Measurements from ENCODE around the gene CCDC57. TPM values are rescaled to one million over a fixed set of nuclear protein-coding genes. Genes with fewer than 3 reads are reported as not detected.

Gene CCDC57
- total and polyA plus RNA-seq, 11 donors, result 4.3 to 17.6 (median 9.5) TPM

DNA sequence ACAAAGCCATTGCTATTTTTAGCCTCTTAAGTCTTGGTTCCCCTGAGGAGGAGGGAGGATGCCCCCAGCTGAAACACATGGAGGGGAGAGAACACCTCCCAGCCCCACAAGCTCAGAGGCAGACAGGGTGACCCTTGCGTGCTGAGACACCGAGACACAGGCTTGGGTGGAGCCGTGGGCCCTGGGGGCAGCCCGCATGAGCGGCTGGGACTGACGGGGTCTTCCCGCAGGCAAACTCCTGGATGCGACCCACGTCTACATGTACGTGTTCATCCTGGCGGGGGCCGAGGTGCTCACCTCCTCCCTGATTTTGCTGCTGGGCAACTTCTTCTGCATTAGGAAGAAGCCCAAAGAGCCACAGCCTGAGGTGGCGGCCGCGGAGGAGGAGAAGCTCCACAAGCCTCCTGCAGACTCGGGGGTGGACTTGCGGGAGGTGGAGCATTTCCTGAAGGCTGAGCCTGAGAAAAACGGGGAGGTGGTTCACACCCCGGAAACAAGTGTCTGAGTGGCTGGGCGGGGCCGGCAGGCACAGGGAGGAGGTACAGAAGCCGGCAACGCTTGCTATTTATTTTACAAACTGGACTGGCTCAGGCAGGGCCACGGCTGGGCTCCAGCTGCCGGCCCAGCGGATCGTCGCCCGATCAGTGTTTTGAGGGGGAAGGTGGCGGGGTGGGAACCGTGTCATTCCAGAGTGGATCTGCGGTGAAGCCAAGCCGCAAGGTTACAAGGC is 26.0 kb upstream of the CCDC57 start:
- ATAC-seq (peak in 3 of 4 donors; percentile 19 to 42 (median 27)), DNase-seq (peak; percentile 78 to 87 (median 85))
- Histone ChIP-seq H3K27ac (peak overlapping the region; percentile 6 to 86 (median 60)), H3K4me3 (peak overlapping the region in 8 of 12 donors; percentile 0 to 34 (median 22)), H3K9me3 (no peaks in the 10 kb centered on the region), H3K27me3 (no peaks in the 10 kb centered on the region), H3K4me1 (peaks cover 49 to 94% (median 73%) of the 10 kb centered on the region in 12 donors), H3K36me3 (peaks cover 0 to 59% (median 16%) of the 10 kb centered on the region in 9 donors)
- 20 to 36% (median 24%) methylated on average over 18 to 33 of the region's 33 CpGs for WGBS, 4 donors
- intact Hi-C loops (cut with DNase I), result loop anchor here in 7 of 10 donors (5.0 to 10.0 kb wide), 5 partner anchors 34 to 86 kb away; partner anchors contain the start of gene CSNK1D (in 2 of the 7)
- TF ChIP-seq, protein P1, sequence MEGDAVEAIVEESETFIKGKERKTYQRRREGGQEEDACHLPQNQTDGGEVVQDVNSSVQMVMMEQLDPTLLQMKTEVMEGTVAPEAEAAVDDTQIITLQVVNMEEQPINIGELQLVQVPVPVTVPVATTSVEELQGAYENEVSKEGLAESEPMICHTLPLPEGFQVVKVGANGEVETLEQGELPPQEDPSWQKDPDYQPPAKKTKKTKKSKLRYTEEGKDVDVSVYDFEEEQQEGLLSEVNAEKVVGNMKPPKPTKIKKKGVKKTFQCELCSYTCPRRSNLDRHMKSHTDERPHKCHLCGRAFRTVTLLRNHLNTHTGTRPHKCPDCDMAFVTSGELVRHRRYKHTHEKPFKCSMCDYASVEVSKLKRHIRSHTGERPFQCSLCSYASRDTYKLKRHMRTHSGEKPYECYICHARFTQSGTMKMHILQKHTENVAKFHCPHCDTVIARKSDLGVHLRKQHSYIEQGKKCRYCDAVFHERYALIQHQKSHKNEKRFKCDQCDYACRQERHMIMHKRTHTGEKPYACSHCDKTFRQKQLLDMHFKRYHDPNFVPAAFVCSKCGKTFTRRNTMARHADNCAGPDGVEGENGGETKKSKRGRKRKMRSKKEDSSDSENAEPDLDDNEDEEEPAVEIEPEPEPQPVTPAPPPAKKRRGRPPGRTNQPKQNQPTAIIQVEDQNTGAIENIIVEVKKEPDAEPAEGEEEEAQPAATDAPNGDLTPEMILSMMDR (IDR thresholded peaks at IDR 0.05), result no peak
- TF ChIP-seq POLR2A (IDR thresholded peaks at IDR 0.05), result peak in 1 of 2 donors; percentile 55

DNA sequence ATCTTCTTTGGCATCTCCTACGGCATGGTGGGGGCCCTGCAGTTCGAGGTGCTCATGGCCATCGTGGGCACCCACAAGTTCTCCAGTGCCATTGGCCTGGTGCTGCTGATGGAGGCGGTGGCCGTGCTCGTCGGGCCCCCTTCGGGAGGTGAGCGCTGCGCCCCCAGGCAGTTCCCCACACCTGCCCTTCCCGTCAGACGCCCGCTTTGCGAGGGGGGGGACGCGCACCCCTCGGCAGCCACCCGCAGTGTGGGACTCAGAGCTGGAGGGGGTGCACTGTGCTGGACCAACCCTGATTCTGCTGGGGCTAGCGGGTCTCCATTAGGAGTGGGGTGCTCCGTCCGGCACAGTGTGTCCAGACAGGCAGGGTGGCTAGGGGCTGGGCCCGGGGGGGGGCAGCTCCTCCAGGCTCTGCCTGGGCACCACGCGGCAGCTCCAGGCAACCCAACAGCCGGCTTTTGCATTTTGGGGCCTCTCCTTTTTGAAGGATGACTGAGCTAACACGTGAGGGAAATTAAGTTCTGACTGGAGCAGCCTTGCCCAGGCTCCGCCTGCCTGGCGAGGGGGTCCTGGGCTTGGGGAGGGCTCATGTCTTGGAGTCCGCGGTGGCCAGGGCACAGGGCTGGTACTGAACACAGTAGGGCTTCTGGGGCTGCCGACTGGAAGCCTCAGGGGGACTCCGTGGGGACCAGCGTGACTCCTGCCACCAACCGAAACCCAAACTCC is 25.3 kb upstream of the CCDC57 start:
- H3K27me3 ChIP-seq, result no peaks in the 10 kb centered on the region
- TF ChIP-seq POLR2A (IDR thresholded peaks at IDR 0.05), result no peak
- TF ChIP-seq, protein P1 (IDR thresholded peaks at IDR 0.05), result no peak
- H3K4me1 ChIP-seq, result peaks cover 49 to 93% (median 66%) of the 10 kb centered on the region in 12 donors
- H3K9me3 ChIP-seq, result no peaks in the 10 kb centered on the region
- peaks cover 0 to 52% (median 9%) of the 10 kb centered on the region in 9 donors for H3K36me3 ChIP-seq
- intact Hi-C loops (cut with DNase I), result loop anchor here in 8 of 10 donors (2.0 to 10.0 kb wide), 6 partner anchors 34 to 87 kb away; partner anchors contain the start of gene CSNK1D (in 2 of the 8)
- 74 to 76% (median 75%) methylated on average over 30 to 34 of the region's 34 CpGs for WGBS, 4 donors
- peak overlapping the region in 6 of 12 donors; percentile 0 to 28 (median 22) for H3K4me3 ChIP-seq
- DNase-seq, result peak in 2 of 5 donors; percentile 33 to 62
- ATAC-seq, result no peak
- peak overlapping the region in 11 of 12 donors; percentile 28 to 86 (median 61) for H3K27ac ChIP-seq

DNA sequence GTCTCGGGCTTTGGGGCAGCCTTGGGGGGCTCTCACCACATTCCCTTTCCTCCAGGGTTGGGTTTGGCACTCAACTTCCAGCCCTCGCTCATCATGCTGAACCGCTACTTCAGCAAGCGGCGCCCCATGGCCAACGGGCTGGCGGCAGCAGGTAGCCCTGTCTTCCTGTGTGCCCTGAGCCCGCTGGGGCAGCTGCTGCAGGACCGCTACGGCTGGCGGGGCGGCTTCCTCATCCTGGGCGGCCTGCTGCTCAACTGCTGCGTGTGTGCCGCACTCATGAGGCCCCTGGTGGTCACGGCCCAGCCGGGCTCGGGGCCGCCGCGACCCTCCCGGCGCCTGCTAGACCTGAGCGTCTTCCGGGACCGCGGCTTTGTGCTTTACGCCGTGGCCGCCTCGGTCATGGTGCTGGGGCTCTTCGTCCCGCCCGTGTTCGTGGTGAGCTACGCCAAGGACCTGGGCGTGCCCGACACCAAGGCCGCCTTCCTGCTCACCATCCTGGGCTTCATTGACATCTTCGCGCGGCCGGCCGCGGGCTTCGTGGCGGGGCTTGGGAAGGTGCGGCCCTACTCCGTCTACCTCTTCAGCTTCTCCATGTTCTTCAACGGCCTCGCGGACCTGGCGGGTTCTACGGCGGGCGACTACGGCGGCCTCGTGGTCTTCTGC is 24.6 kb upstream of the CCDC57 start:
- intact Hi-C loops (cut with DNase I), result loop anchor here in 8 of 10 donors (2.0 to 10.0 kb wide), 6 partner anchors 35 to 88 kb away; partner anchors contain the start of gene CSNK1D (in 2 of the 8)
- ATAC-seq (no peak), DNase-seq (peak in 2 of 5 donors; percentile 39 to 66)
- peak overlapping the region in 1 of 12 donors; percentile 86 for H3K27ac ChIP-seq
- H3K4me1 ChIP-seq, result peaks cover 43 to 91% (median 63%) of the 10 kb centered on the region in 12 donors
- TF ChIP-seq, protein P1 (IDR thresholded peaks at IDR 0.05), result no peak
- no peak for TF ChIP-seq POLR2A (IDR thresholded peaks at IDR 0.05)
- H3K9me3 ChIP-seq, result no peaks in the 10 kb centered on the region
- 93 to 95% (median 95%) methylated on average over 45 to 59 of the region's 59 CpGs for WGBS, 4 donors
- no peak overlapping the region for H3K4me3 ChIP-seq
- H3K36me3 ChIP-seq, result peaks cover 0 to 45% (median 8%) of the 10 kb centered on the region in 9 donors
- H3K27me3 ChIP-seq, result no peaks in the 10 kb centered on the region

All from heart left ventricle (tissue), 16 donors.